ENCODE measurements around the gene PIGM.

The PIGM gene

DNA sequence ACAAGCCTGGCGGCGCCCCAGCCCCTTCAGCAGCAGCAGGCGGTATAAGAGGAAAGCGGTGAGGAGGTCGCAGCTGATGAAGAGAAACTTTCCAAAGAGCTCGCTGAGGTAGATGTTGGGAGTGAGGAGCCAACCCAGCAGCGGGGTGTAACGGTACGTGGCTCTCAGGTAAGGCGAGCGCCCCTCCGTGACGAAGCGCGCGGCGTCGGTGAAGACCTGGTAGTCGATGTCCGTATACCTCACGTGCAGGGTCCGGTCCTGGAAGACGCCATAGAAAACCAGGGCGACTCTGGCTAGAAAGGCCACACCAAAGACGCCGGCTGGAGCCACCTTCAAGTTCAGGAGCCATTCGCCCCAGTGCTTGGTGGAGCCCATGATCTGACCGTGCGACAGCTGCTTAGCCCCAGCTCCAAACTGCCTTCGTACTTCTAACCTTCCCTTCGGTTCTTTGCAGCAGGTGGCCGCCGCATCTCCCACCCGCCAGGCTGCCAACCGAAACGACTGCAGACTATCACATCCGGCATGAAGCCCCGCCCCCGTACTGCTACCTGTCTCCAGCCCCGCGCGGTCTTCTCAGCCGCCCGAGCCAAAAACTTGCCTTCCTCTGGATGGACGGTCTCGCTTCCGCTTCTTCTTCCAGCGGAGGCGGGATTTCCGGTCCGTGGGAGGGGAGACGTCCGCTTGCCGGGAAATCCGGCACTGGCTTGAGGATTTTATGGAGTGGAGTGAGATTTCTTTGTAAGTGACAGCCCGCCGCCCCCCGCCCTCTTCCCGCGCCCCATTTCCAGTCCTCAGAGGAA is at the start of gene PIGM:
Gene PIGM, minus strand, starts transcription at position 626 of the 800 bp plus-strand sequence. Its CDS starts 251 bp downstream, at position 375.
- TF ChIP-seq, protein P1, sequence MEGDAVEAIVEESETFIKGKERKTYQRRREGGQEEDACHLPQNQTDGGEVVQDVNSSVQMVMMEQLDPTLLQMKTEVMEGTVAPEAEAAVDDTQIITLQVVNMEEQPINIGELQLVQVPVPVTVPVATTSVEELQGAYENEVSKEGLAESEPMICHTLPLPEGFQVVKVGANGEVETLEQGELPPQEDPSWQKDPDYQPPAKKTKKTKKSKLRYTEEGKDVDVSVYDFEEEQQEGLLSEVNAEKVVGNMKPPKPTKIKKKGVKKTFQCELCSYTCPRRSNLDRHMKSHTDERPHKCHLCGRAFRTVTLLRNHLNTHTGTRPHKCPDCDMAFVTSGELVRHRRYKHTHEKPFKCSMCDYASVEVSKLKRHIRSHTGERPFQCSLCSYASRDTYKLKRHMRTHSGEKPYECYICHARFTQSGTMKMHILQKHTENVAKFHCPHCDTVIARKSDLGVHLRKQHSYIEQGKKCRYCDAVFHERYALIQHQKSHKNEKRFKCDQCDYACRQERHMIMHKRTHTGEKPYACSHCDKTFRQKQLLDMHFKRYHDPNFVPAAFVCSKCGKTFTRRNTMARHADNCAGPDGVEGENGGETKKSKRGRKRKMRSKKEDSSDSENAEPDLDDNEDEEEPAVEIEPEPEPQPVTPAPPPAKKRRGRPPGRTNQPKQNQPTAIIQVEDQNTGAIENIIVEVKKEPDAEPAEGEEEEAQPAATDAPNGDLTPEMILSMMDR (conservative IDR thresholded peaks at IDR 0.05) = no peak

DNA sequence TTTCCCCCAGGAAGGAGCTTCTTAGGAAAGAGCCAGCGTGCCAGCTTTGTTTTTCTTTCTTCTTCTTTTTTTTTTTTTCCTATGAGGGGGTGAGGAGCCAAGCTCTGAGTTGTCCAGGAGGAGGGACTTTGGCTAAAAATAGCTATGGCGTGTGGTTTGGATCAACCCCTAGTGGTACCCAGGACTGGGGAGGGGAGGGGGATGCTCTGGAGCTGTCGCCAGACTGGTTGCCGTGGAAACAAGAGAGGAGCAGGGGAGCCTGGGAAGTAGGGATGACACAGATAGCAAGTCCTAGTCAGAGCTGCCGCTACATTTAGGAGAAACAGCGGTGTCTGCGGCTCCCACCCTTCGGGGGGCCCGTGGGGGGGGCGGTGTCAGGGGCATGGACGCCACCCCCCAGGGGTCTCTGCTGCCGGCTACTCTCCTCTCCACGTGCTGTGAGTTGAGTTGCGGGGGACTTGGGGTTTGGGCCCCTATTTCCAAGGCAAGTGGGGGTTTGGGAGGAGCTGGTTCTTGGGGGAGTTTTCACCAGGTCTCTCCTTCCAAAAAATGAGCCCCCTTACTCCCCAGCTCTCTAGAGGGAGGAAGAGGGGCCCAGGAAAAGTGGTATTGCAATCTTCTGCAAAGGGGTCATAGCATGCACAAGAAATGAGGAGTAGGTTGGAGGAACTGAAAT is 49.6 kb upstream of the PIGM start, which contains the start of gene KCNJ9:
Gene KCNJ9, plus strand, starts transcription at position 278 of the 676 bp plus-strand sequence. CDS start 2,493 bp downstream, outside the sequence.
- TF ChIP-seq, protein P1 (conservative IDR thresholded peaks at IDR 0.05) = no peak
- no peak within 1 kb of the TSS for H3K27ac ChIP-seq

More for the DNA sequence above, at the start of gene PIGM:
- peak within 1 kb of the TSS; percentile 87 for H3K27ac ChIP-seq

DNA sequence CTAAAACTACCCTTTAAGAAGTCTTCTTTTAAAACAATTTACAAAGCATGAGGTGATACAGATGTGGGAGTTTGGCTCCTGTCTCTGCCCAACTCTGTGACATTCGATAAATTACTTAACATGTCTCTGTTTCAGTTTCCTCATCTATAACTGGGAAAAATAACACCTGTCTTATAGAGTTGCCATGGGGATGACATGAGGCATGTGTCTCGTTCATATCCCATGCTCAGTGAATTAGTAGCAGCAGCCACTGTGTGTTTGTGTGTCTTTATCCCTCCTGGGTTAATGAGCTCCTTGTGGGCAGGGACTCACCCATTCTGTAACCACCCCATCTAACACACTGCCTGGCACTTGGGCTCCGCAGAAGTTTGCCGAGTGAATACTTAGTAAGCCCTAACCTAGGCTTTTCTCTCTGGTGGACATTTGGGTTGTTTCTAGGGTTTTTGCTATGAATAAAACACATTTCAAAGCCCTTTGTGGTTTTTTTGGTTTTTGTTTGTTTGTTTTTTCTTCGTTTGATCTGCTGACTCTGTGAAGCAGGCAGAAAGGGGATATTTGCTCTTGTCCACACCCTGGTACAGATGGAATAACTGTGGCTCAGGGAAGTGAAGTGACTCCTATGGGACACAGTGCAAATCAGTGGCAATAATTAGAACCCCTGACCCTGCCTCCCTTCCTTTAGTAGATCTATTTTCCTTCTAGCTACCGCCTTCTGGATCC is 48.8 kb upstream of the PIGM start:
- H3K27ac ChIP-seq = no peak overlapping the region
- TF ChIP-seq, protein P1 (conservative IDR thresholded peaks at IDR 0.05) = no peak

DNA sequence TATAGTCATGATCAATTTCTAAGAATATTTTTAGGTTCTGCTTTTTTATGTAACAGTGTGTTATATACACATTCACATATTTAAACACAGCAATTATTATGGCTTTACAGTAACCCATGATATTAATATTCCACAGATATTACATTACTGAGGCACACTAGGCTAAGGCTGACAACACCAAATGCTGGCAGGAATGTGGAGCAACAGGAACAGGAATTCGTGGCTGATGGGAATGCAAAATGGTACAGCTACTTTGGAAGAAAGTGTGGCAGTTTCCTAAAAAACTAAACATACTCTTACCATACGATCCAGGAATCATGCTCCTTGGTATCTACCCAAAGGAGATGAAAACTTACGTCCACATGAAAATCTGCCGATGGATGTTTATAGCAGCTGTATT is 47.7 kb upstream of the PIGM start:
- no peak overlapping the region for H3K27ac ChIP-seq
- TF ChIP-seq, protein P1 (conservative IDR thresholded peaks at IDR 0.05) = no peak

DNA sequence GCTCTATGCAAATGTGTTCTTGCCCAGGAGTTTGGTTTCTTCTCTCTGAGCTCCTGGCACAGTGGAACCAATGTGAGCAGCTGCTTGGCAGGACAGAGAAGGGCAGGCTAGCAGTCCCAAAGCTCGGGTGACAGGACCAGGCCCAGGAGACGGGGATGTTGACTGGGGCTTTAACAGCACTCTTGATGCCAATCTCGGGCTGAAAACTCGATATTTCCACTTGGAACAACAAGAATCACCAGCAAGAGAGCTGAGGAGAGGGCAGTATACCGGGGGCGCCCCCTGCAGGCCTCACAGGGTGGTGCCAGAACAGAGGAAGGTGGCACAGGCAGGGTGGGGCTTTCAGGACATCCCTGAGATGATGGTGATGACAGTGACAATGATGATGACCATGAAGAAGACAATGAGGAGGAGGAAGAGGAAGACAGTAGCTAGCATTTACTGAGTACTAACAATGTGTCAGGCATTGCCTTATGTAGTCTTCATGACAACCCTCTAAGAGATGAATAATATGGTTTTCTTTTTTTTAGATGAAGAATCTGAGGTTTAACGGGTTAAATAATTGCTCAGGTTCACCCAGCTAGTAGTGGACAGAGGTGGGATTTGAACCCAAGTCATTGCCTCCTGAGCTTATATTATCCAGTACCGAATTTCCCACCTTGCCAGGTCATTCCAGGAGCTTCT is 46.9 kb upstream of the PIGM start:
- TF ChIP-seq, protein P1 (conservative IDR thresholded peaks at IDR 0.05) = peak; percentile 79

DNA sequence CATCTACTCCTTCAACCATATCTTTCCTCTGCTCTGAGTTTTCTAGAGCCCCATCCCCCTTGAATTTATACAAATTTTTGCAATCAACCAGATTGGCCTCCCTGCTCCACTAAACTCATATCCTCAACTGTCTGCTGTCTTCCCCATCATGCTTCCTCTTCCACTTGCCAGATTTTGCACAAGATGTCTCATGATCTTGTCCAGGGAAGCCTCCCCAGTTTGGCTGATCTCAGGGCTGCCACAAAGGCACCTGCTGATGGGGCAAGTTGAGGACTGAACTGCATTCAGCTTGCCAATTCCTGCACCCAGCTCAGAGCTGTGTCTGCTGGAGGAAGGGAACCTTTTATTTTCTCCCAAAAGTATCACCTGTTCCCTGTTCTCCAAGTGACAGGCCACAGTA is 45.7 kb upstream of the PIGM start:
- no peak overlapping the region for H3K27ac ChIP-seq
- TF ChIP-seq, protein P1 (conservative IDR thresholded peaks at IDR 0.05) = no peak

More for the DNA sequence above, 46.9 kb upstream of the PIGM start:
- H3K27ac ChIP-seq = no peak overlapping the region
